GM19452 (cell line): ENCODE measurements around the gene TANC1.
A peak's percentile ranks its signal among the peaks of the same experiment; 100 is the strongest.

Experiments
- ATAC-seq: cut with Tn5 transposase; IDR thresholded peaks from one replicate; pipeline ENCODE4 v1.9.1; 2021; ENCODE audit not compliant: unreplicated experiment

The TANC1 gene

DNA sequence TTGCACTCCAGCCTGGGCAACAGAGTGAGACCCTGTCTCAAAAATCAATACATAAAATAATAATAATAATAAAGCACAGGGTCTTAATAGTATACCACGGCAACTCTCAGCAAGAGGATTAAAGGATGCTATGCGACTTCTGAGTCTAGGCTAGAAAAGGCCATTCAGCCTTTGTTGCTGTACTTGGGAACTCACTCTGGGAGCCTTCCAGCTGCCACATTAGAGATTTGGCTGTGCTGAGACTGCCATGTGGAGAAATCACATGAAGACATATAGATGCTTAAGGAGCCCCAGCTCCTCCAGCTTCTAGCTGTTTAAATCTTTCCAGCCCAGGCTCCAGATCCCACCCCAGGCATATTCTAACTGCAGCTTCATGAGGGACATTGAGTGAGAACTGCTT is 8.2 kb upstream of the TANC1 start:
- ATAC-seq: no peak

DNA sequence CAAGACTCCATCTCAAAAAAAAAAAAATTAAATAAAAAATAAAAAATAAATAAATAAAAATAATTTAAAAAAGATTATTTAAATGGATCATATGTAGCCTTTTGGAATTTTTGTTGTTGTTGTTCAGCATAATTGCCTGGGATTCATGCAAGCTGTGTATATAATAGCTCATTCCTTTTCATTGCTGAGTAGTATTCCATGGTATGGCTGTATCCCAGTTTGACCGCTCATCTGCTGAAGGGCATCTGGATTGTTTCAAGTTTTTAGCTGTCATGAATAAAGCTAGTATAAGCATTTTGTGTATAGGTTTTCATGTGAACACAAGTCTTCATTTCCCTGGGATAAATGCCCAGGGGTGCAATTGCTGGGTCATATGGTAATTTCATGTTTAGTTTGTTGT is 6.4 kb upstream of the TANC1 start:
- ATAC-seq: no peak

- ATAC-seq: no peak
Measured at GRCh38 chr2:158963071-158963470, 5.4 kb upstream of the TANC1 start.

DNA sequence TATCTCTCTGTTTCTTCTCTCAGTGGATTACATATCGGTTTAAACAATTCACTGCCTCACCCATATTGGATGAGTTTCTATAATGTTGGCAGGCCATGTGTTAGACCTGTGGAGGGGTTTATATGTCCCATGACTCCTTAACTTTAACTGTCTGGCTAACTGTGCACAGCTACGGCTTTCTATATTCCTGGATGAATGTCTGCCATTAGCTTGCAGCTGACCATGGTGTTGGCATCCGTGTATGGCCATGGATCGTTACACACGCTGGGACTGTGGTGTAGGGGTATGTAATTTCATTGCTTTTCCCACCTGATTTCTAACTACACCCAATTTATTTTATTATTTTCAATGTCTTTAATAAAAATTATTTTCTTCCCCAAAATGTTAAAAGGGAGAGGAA is 3.3 kb upstream of the TANC1 start:
- no peak for ATAC-seq

DNA sequence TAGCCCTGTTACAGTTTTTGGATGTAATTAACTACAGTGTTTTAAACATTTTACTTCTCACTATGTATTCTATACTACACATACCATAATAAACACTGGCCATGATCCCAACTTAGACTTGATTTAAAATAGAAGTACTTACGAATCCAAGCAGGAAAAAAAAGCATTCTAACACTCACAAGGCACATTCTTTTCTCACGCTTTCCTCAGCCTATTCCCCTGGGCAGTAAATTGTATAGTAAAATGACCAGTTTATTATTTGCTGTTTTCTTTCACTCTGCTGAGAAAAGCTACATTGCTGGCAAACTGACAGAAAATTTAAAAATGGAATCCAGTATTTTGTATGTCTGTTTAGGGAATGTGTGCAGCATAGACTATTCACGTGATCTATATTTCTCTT is 2.8 kb upstream of the TANC1 start:
- no peak for ATAC-seq

DNA sequence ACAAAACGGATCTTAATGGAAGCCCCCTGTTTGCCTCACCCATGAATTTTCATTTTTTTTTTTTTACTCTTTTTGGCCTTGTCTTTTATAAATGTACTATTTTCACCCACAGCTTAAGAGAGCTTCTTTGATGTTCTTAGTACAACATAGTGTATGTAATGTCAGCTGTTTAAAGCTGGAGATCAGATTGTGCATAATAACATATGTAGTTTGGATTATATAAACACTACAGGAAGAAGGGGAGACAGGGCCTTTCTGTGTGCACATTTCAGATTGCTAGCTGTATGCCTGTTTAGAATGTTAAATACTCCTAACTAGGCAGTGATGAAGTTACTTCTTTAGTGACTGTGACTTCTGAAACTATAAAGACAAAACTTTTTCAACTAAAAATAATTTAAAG is 2.1 kb upstream of the TANC1 start:
- no peak for ATAC-seq

DNA sequence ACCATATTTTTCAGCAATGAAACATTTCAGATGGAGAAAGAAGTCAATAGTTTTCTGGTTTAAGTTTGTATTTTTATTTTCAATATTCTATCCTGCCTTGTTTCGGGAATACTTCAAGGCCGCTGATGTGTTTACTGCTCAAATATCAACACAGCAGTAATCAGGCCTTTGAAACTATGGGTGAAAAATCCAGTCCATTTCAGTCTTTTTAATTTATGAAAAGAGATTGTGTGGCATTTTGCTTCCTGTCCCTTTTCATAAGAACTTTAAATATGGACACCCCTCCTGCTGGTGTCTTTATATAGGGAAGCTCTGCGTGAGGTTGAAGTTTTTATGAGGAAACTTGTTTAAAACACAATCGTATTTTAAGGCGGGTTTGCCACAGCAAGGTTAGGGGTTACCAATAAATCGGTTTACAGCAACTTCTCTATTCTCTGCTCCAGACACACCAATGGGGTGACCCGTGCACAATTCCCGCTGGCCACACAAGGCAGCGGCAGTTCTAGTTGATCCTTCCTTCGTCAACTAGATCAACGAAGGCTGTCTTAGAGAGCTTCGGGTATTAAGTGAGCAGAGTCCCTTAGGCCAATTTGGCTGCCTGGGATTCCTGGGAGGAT is 1.2 kb upstream of the TANC1 start:
- ATAC-seq: no peak

DNA sequence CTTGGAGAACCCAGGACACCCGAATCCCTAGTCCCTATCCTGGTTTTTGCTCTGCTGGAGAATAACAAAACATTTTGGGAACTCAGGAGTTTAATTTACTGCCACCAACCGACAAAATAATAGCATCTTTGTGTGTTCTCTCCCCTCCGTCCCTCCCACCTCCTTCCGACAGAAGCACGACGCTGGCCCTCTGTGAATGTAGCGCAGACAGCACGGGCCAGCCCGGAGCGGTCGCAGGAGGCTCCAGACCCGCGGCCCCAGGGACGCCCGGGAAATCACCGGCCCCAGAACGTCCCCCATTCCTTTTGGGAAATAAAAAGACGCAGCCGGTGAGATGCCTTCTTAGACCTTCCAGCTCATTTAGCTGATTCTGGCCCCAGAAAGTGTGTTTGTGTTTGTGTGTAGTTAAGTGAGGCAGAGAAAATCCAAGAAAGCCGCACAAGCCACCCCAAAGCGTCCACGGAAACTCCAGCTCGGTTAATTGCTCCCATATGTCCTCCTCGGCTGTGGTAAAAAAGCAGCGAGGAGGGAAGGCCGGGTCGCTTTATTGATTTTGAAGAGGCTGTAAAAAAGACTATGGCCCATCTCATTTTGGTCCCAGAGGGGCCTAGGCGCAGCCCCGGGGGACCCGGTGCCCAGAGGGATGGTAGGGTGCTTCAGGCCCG is 577 bp upstream of the TANC1 start:
- peak; percentile 10 for ATAC-seq

GRCh38 chr2:158969162-158969714 is 798 bp downstream of the TANC1 start:
- ATAC-seq: no peak

GRCh38 chr2:158969715-158970240 is 1.3 kb downstream of the TANC1 start:
- ATAC-seq: no peak

DNA sequence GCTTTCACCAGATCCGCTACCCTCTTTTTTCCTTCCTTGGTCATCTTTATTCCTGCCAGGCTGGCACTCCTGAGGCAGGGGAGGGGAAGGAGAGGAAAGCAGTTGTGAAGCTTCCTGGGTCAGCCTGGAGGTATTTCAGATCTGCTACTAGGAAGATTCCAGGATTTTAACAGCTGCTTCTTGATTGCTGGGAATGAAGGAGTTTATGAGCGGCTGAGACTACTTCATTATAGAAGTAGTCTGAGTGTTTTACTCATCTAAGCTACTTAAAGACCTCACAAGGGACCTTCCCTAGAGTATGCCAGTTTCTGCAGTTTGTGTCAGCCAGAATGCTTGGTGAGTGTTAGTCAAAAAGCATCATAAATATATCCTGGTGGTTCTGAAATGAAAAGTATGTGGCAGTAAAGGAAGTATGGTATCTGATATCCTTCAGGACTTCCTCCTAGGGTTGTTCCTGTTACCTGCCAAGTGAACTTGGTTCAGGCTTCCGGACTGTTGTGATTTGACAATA is 1.9 kb downstream of the TANC1 start:
- no peak for ATAC-seq

GRCh38 chr2:158973116-158973956 is 4.9 kb downstream of the TANC1 start:
- ATAC-seq: no peak

- ATAC-seq: no peak
Measured at GRCh38 chr2:158975271-158975921, 7.0 kb downstream of the TANC1 start.

DNA sequence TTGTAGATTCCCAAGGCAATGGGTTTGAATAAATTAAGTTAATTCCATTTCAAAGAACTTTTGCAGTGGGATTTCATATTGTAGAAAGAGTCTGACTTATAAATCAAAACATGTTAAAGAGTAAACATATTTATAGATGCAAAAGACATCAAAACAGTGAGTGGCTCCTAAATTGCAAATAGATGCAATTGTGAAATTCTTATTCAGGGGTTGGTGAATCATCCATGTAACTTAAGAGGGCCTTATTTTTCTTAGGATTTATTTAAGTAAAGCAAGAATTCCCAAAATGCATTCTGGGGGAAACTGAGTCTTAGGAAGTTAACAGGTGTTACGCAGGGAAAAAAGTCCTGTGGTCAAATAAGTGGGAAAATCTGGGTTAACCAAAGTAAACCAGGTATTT is 11.3 kb downstream of the TANC1 start:
- no peak for ATAC-seq

DNA sequence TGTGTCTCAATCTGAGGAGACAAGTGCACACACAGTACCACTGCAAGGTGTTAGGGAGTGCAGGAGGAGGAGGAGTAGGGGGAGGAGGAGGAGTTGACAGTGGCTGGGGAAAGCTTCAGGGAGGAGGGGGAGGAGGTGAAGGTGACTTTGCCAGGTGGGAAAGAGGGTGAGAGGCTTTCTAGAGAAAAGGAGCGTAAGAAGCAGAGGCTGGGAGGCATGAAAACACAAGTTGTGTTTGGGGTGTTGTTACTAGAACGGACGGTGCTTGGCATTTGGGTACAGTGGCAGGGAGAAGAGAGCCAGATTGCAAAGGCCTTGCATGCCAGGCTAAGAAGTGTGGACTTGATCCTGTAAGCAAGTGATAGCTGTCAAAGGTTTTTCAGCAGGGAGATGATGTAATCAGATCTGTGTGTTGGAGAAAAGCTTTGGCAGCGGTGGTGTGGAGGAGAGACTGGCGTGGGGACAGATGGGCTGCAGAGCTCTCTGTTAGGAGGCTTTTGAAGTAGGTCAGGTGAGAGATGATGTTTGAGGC is 16.2 kb downstream of the TANC1 start:
- ATAC-seq: no peak

GRCh38 chr2:158988501-158988900 is 20.1 kb downstream of the TANC1 start:
- no peak for ATAC-seq

DNA sequence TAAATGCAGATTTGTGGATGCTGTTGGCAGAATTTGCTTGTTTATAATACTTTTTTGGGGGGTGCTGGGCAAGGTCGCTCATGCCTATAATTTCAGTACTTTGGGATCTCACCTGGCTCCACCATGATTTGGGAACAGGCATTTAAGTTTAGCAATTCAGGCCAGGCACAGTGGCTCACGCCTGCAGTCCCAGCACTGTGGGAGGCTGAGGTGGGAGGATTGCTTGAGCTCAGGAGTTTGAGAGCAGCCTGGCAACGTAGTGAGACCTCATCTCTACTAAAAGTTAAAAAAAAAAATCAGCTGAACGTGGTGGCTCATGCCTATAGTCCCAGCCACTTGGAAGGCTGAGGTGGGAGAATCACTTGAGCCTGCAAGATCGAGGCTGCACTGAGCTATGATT is 20.7 kb downstream of the TANC1 start:
- ATAC-seq: no peak

GRCh38 chr2:158990397-158991214 is 22.2 kb downstream of the TANC1 start:
- no peak for ATAC-seq

DNA sequence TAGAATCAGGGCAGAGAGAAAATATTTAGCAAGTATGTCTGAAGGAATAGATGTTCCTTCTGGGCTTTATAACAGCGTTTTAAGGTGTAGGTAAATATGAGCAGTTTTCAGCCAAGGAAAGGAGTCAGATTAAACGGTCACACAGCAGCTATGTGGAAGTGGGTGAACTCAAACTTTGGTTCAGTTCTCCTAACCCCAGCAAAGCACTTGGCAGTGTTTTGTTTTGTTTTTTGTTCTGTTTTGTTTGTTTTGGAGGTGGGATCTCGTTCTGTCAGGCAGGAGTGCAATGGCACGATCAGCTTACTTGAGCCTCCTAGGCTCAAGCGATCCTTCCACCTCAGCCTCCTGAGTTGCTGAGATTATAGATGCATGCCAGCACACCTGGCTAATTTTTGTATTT is 24.6 kb downstream of the TANC1 start:
- no peak for ATAC-seq
